Activated CD8-positive, alpha-beta memory T cell treated with anti-CD3 and anti-CD28 coated beads for 4 hours (primary cell): ENCODE data around the gene KIF23.
A peak's percentile ranks its signal among the peaks of the same experiment; 100 is the strongest.

ENCODE experiments used
- DNase-seq, 2 donors: peaks; one replicate each; pipeline ENCODE4 v3.0.0-alpha.2; 2020; ENCODE audit warnings: low read depth in 2 of 2

The KIF23 gene

GRCh38 chr15:69465253-69465652 is 51.1 kb downstream of the KIF23 start:
- no peak for DNase-seq

- DNase-seq, result no peak
These were observed 52.6 kb downstream of the KIF23 start for GRCh38 chr15:69466733-69467132.

DNA sequence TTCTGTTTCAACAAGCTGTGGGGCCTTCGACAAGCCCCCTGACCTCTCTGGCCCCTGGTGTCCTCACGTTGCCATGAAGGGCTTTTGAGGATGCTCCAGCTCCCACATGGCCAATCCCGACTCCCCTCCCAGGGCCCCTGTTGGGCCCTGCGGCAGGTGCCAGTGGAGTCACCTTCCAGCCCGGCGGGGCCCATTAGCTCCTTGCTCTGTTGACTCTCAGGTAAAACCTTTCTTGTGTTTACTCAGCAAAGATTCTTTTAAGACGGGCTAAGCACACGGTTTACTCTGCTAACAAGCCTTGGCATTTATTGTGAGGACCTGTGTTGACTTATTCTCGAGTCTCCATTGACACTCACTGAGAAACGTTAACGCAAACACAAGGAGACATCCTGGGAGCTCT is 53.5 kb downstream of the KIF23 start:
- no peak for DNase-seq

- DNase-seq, result peak; percentile 69 to 78
These were observed 54.3 kb downstream of the KIF23 start for GRCh38 chr15:69468241-69469121.

GRCh38 chr15:69469467-69470201 is 55.5 kb downstream of the KIF23 start:
- no peak for DNase-seq

GRCh38 chr15:69472046-69472445 is 57.9 kb downstream of the KIF23 start:
- DNase-seq, result no peak

GRCh38 chr15:69472562-69472961 is 58.4 kb downstream of the KIF23 start:
- DNase-seq, result no peak

- DNase-seq, result no peak
These were observed 60.1 kb downstream of the KIF23 start for GRCh38 chr15:69474291-69474690.

- no peak for DNase-seq
These were observed 60.8 kb downstream of the KIF23 start for GRCh38 chr15:69474846-69475455.

DNA sequence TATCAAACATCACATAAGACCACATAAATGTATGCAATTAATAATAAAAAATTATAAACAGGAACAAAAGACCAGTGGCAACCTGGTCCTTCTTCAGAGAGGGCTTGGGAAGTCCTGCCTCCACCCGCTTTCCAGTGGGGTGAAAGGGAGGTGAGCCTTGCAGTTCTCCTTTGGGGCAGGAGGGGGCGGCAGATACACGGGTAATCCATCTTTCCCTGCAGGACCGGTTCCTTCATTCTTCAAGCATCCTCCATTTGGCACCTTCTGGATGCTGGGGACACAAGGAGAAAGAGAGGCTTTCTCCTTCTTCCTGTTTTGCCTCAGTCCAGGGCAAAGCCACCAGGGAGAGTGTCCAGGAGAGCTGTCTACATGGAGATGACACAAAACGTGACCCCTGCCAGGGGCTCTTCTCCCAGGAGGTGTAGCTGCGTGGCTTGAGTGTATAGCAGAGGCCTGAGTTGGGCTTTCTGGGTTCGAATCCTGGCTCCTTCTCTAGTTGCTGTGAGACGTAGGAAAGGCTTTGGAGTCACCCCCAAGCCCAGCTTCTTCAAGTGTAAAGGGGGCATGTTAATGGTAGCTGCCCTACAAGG is 61.7 kb downstream of the KIF23 start:
- peak; percentile 40 to 52 for DNase-seq

DNA sequence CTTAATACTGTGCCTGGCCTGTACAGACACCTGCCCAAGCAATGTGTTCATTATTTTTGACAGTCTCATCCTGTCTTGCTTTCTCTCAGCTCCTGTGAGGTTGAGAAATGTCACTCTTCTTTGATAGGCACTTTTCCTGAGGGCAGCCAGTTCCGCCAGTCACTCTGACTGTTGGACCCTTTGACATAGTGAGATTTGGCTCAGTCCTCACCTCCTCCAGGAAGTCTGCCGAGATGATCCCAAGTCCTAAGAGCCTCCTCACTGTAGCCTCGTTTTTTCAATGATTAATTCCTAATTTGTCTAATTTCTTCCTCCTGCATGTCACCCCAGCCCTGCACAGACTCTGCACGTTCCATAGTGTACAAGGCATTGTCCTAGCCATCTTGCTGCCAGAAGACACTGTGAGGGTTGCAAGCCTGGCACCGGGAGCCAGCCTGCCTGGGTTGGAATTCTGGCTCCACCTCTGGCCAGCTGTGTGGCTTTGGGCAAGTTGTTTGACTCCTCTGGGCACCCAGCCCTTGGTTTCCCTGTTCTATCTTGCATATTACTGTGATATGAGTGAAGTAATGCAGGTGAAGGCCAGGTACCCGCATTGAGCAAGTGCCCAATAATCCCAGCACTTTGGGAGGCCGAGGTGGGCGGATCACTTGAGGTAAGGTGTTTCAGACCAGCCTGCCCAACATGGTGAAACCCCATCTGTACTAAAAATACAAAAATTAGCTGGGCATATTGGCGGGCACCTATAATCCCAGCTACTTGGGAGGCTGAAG is 62.7 kb downstream of the KIF23 start:
- DNase-seq, result no peak

DNA sequence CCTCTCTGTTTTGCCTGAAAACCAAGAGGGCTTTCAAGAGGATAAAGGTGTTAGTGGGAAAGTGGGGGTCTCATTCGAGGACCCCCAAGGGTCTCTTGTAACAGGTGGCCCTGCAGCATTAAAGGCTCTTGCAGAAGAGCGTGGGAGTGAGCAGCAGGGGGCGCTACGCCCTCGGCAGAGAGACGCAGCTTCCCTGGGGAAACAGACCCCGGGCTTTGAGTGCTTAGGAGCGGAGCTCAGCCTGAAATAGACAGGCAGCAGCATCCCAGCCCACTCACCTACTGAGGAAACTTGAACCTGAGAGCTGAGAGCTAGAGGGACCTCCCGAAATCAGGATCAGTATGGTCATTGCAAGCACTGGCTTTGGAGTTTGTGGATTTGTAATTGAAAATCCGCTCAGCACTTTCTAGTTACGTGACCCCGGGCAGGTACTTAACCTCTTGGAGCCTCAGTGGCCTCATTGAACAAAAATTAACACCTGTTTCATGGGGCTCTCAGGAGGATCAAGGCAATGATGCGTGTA is 64.2 kb downstream of the KIF23 start:
- no peak for DNase-seq

DNA sequence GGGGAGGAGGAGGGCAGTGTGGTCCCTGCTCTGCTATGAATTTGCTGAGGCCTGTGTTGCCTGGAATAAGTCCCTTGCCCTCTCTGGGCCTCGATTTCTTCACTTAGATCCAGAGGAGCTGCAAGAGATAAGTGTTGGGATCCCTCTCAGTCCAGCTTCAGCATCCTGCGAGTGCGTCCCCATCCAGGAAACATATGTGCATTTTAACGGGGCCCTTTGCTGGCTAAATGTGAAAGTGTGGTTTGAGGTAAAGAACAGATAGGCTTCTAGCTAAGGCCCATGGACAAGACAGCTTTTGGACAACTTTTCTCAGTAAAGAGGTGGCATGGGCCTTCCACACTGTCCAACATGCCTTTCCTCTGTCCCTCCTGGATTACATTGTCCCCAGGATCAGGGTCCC is 64.9 kb downstream of the KIF23 start:
- DNase-seq, result no peak

GRCh38 chr15:69479971-69480370 is 65.8 kb downstream of the KIF23 start:
- DNase-seq, result no peak

- DNase-seq, result no peak
These were observed 66.8 kb downstream of the KIF23 start for GRCh38 chr15:69480932-69481331.

DNA sequence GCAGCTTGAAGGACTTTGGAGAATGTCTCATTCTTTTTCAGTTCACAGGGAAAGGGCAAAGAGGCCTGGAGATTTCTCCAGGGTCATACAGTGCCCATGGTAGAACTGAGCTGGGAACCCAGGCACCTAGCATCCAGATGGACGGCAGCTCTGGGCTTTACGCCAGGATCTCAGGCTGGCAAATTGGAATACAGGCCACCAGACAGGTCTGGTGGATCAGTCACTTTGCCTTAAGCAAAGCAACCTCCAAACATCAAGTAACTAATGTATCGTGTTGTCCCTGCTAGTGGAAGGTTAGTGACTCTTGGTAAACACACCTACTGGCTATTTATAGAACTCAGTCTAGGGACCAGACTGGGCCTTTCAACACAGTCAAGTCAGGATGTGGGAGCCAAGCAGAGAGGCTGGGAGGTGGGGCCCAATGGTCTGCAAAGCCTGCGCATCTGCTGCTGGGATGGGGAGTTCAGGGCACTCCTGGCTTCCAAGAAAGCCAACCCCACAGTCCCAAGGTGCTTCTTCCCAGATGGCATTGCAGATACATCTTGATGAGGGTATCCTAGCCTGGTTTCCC is 68.6 kb downstream of the KIF23 start:
- no peak for DNase-seq

- no peak for DNase-seq
These were observed 70.7 kb downstream of the KIF23 start for GRCh38 chr15:69484837-69485236.

- no peak for DNase-seq
These were observed 72.4 kb downstream of the KIF23 start for GRCh38 chr15:69486481-69487110.

DNA sequence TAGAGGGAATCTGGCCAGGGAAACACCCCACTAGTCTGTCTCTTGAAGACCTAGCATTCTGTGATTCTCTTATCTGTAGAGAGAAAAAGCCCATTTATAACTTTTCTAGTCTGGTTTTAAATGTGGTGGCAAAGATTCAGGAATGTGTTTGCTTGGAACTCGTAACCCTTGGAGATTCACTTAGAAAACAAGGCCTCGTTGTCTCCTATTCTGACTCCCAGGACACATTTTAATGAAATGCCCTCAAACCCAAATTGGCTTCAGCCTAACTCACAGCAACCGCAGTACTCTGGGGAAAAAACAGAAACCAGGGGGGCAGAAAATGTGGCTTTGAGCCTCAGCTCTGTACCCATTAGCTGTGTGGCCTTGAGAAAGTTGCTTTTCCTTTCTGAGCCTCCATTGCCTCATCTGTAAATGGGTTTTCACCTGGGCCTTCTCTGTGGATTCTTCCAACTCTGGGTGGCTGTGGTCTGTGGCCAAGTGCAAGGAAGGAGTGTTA is 75.0 kb downstream of the KIF23 start:
- DNase-seq, result no peak

DNA sequence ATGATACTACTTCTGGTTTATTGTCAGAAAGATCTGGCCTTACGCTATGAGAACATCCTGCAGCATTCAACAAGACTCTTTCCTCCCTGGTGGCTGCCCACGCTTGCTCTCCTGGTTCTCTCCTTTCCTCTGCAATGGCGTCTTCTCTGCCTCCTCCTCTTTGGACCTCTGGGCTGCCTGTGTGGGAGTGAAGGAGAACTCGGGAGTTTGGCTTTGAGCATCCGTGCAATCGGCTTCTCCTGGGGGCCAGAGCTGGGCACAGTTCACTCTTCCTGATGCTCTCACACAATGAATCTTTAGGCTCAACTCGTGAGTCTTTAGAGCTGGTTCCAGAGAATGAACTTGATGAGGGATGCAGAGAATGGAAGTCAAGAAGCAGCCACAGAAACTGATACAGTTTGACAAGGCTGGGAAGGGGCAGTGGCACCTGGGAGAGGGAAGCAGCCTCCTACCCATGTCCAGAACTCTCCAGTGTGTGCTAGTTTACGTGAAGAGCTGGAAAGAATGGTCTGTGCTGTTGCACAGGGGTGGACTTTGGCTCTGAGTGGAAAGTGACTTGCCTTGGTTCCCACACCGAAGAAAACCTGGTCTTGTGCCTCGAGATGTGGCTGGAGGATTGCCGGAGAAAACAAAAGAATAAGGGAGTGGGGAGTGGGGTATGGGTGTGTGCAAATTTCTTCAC is 76.3 kb downstream of the KIF23 start:
- no peak for DNase-seq
